Large intestine (tissue), 3 donors: ENCODE results near the gene EFCAB11. TPM values are rescaled to one million over a fixed set of nuclear protein-coding genes. Genes with fewer than 3 reads are reported as not detected.

ENCODE experiments used
- DNase-seq, 2 donors: peaks; one replicate each; pipeline versions ENCODE4 v3.0.0 to v3.0.0-alpha.2; 2013
- H3K27ac ChIP-seq: one replicate; pipeline ENCODE4 v1.5.1; 2013; ENCODE audit warnings: low read length
- H3K27me3 ChIP-seq: 2 replicates; pipeline ENCODE4 v1.6.1; 2013; ENCODE audit warnings: low read length; ENCODE audit not compliant: control insufficient read depth, insufficient read depth
- H3K36me3 ChIP-seq: 2 replicates; pipeline ENCODE4 v1.6.1; 2013; ENCODE audit warnings: low read length; ENCODE audit not compliant: control insufficient read depth, insufficient read depth
- H3K4me1 ChIP-seq: one replicate; pipeline ENCODE4 v1.6.1; 2013; ENCODE audit warnings: low read length; ENCODE audit not compliant: control insufficient read depth, insufficient read depth
- H3K4me3 ChIP-seq: one replicate; pipeline ENCODE4 v1.5.1; 2013; ENCODE audit warnings: low read length
- H3K9me3 ChIP-seq: one replicate; pipeline ENCODE4 v1.6.1; 2013; ENCODE audit warnings: mild to moderate bottlenecking, low read depth, low read length, moderate library complexity; ENCODE audit not compliant: control insufficient read depth
- WGBS: methylation state at CpG from one replicate; pipeline ENCODE4 v1.1.5; 2013; ENCODE audit warnings: low lambda C conversion rate; ENCODE audit not compliant: insufficient coverage; 5-methylcytosine and 5-hydroxymethylcytosine counted together
- polyA plus RNA-seq: library from polyadenylated mRNA; unstranded; fragments of 120-200 nt; gene quantifications from one replicate; pipeline ENCODE4 v1.2.1, GENCODE V29; 2013

Gene EFCAB11
- polyA plus RNA-seq, 1 donor = 14.2 TPM

GRCh38 chr14:89775151-89775550, 179.4 kb downstream of the EFCAB11 start:
- no peaks in the 10 kb centered on the region for H3K27me3 ChIP-seq
- H3K4me3 ChIP-seq = no peak overlapping the region
- no peak for DNase-seq
- no peaks in the 10 kb centered on the region for H3K36me3 ChIP-seq
- no peaks in the 10 kb centered on the region for H3K9me3 ChIP-seq
- H3K27ac ChIP-seq = no peak overlapping the region
- no CpG with 5 or more reads among the region's 7 CpGs for WGBS
- no peaks in the 10 kb centered on the region for H3K4me1 ChIP-seq

GRCh38 chr14:89773644-89774316, 180.8 kb downstream of the EFCAB11 start:
- peak; percentile 21 to 62 for DNase-seq
- Histone ChIP-seq H3K9me3 (no peaks in the 10 kb centered on the region), H3K36me3 (no peaks in the 10 kb centered on the region), H3K4me3 (no peak overlapping the region), H3K27ac (no peak overlapping the region), H3K27me3 (no peaks in the 10 kb centered on the region), H3K4me1 (no peaks in the 10 kb centered on the region)
- no CpG with 5 or more reads among the region's 12 CpGs for WGBS

GRCh38 chr14:89773151-89773550, 181.4 kb downstream of the EFCAB11 start:
- H3K27ac ChIP-seq = no peak overlapping the region
- H3K9me3 ChIP-seq = no peaks in the 10 kb centered on the region
- H3K27me3 ChIP-seq = no peaks in the 10 kb centered on the region
- DNase-seq = no peak
- H3K36me3 ChIP-seq = no peaks in the 10 kb centered on the region
- no CpG with 5 or more reads among the region's 7 CpGs for WGBS
- no peaks in the 10 kb centered on the region for H3K4me1 ChIP-seq
- H3K4me3 ChIP-seq = no peak overlapping the region

DNA sequence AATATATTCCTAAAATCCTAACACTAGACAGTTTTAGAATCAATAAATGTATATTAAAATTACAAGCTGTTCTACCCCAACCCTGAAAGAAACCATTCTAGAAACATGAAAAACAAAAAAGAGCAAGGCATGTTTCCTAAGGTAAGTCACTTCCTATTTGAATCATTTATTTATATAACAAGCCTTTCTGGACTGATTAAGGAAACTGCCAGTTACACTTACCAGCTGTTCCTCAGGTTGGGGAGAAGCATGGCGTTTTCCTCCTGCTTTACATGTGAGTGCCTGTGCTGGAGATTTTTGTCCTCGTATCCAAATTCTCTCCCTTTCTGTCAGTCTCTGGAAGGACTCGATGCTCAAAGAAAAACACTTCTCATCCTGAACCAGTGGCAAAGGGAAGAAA, 183.3 kb downstream of the EFCAB11 start:
- Histone ChIP-seq H3K27ac (no peak overlapping the region), H3K36me3 (no peaks in the 10 kb centered on the region), H3K4me3 (no peak overlapping the region), H3K27me3 (no peaks in the 10 kb centered on the region), H3K4me1 (no peaks in the 10 kb centered on the region), H3K9me3 (no peaks in the 10 kb centered on the region)
- DNase-seq = no peak
- 80% methylated on average over 2 of the region's 3 CpGs for WGBS

GRCh38 chr14:89767861-89768268, 186.7 kb downstream of the EFCAB11 start:
- Histone ChIP-seq H3K36me3 (no peaks in the 10 kb centered on the region), H3K9me3 (no peaks in the 10 kb centered on the region), H3K4me3 (no peak overlapping the region), H3K27ac (no peak overlapping the region), H3K27me3 (no peaks in the 10 kb centered on the region), H3K4me1 (no peaks in the 10 kb centered on the region)
- no CpG with 5 or more reads among the region's 4 CpGs for WGBS
- DNase-seq = no peak

DNA sequence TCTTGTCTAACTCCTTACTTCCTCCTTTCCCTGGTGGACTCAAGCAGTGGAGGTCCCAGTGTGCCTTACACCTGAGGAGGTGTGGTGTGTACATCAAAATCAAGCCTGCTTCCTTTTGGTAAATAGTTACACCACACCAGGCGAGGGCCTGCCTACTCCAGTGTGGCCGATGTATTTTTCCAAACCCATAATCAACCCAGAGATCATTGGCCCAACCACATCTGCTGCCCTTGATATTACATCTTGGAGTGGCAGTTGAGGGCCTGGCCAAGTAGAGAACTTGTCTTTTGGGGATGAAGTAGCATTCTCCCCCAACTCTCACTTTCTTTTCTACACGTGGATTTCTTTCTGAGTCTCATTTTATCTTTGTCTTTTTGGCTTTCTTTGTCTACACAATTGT, 187.4 kb downstream of the EFCAB11 start:
- Histone ChIP-seq H3K9me3 (no peaks in the 10 kb centered on the region), H3K27me3 (no peaks in the 10 kb centered on the region), H3K36me3 (no peaks in the 10 kb centered on the region), H3K27ac (no peak overlapping the region), H3K4me3 (no peak overlapping the region), H3K4me1 (no peaks in the 10 kb centered on the region)
- 56% methylated on average over 1 of the region's 3 CpGs for WGBS
- no peak for DNase-seq

DNA sequence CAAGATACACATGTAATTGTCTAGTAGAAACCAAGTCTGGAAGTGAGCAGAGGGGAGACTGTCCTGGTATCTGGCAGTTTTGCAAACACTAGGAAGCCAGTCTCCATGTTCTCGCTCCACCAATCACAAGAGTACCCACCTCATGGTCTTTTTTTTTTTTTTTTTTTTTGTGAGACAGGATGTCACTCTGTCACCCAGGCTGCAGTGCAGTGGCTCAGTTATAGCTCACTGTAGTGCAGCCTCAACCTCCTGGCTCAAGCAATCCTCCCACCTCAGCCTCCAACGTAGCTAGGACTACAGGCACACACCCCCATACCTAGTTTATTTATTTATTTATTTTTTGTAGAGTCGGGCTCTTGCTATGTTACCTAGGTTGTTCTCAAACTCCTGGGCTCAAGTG, 189.2 kb downstream of the EFCAB11 start:
- Histone ChIP-seq H3K4me1 (no peaks in the 10 kb centered on the region), H3K27ac (no peak overlapping the region), H3K36me3 (no peaks in the 10 kb centered on the region), H3K27me3 (no peaks in the 10 kb centered on the region), H3K9me3 (no peaks in the 10 kb centered on the region), H3K4me3 (no peak overlapping the region)
- WGBS = no CpG with 5 or more reads among the region's 3 CpGs
- DNase-seq = no peak

DNA sequence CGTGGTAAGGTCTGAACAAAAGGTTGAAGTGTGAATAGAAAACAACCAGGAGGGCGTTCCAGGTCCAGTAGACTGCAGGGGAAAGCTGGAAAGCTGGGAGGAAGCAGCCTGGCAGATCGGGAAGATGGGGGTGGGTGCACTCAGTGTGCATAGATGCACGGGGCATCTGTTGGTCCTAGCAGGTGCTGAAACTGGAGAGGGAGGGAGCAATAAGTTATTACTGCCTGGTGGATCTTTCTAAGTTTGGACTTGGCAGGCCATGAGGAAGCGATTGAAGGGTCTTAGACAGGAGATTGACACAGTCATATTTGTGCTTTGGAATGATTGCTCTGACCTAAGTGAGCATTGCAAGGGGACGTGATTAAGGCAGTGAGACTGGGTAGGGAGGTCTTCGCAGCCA, 194.4 kb downstream of the EFCAB11 start:
- Histone ChIP-seq H3K4me3 (no peak overlapping the region), H3K27me3 (no peaks in the 10 kb centered on the region), H3K27ac (no peak overlapping the region), H3K4me1 (no peaks in the 10 kb centered on the region), H3K36me3 (no peaks in the 10 kb centered on the region), H3K9me3 (no peaks in the 10 kb centered on the region)
- no peak for DNase-seq
- 58% methylated on average over 2 of the region's 7 CpGs for WGBS

GRCh38 chr14:89757313-89757939, 197.1 kb downstream of the EFCAB11 start:
- no peaks in the 10 kb centered on the region for H3K9me3 ChIP-seq
- no peak for DNase-seq
- H3K27ac ChIP-seq = no peak overlapping the region
- H3K36me3 ChIP-seq = no peaks in the 10 kb centered on the region
- H3K4me1 ChIP-seq = no peaks in the 10 kb centered on the region
- no peaks in the 10 kb centered on the region for H3K27me3 ChIP-seq
- no peak overlapping the region for H3K4me3 ChIP-seq
- 100% methylated on average over 1 of the region's 5 CpGs for WGBS

- Histone ChIP-seq H3K36me3 (no peaks in the 10 kb centered on the region), H3K9me3 (no peaks in the 10 kb centered on the region), H3K27ac (no peak overlapping the region), H3K27me3 (no peaks in the 10 kb centered on the region), H3K4me1 (no peaks in the 10 kb centered on the region), H3K4me3 (no peak overlapping the region)
- 17% methylated on average over 1 of the region's 4 CpGs for WGBS
- DNase-seq = no peak
Observed at GRCh38 chr14:89755816-89756215, 198.7 kb downstream of the EFCAB11 start.
